Esophagus muscularis mucosa (tissue), 4 donors: ENCODE results near the gene SKAP2. TPM values are rescaled to one million over a fixed set of nuclear protein-coding genes. Genes with fewer than 3 reads are reported as not detected.
A peak's percentile ranks its signal among the peaks of the same experiment; 100 is the strongest.

Experiments used
- DNase-seq: peaks from one replicate; pipeline ENCODE4 v3.0.0-alpha.2; 2017; ENCODE audit errors: extremely low spot score
- H3K27ac ChIP-seq, 4 donors: fragments of 200-600 bp; sonication (generic); replicated peaks in 1 of 4; 1 replicate in 3 of 4; 2 replicates in 1 of 4; pipeline ENCODE4 v1.5.1; 2016 to 2019; ENCODE audit warnings: mild to moderate bottlenecking in 1 of 4
- H3K27me3 ChIP-seq, 4 donors: fragments of 200-600 bp; sonication (generic); one replicate each; pipeline versions ENCODE4 v1.5.1 to v1.6.0; 2016 to 2019
- H3K36me3 ChIP-seq, 4 donors: fragments of 200-600 bp; sonication (generic); one replicate each; pipeline ENCODE4 v1.5.1; 2016 to 2019
- H3K4me1 ChIP-seq, 4 donors: fragments of 200-600 bp; sonication (generic); one replicate each; pipeline ENCODE4 v1.5.1; 2016 to 2019
- H3K4me3 ChIP-seq, 4 donors: fragments of 200-600 bp; sonication (generic); 1 replicate in 2 of 4; 2 replicates in 2 of 4; pipeline ENCODE4 v1.5.1; 2016 to 2019; ENCODE audit warnings: mild to moderate bottlenecking in 4 of 4, moderate library complexity in 1 of 4
- H3K9me3 ChIP-seq, 4 donors: fragments of 200-600 bp; sonication (generic); 1 replicate in 3 of 4; 2 replicates in 1 of 4; pipeline ENCODE4 v1.5.1; 2016 to 2019
- CTCF ChIP-seq, 3 experiments: fragments of 200-600 bp in 2 of 3; fragments of 450-650 bp in 1 of 3; sonication (generic) in 2 of 3; IDR thresholded peaks; one replicate each; pipeline ENCODE4 v1.5.1; 2017 to 2019; ENCODE audit warnings: antibody characterized with exemption in 3 of 3, mild to moderate bottlenecking in 2 of 3, moderate library complexity in 1 of 3
- EP300 ChIP-seq: sonication (generic); formaldehyde crosslinking; IDR thresholded peaks from one replicate; pipeline ENCODE4 v1.6.1; 2017; ENCODE audit warnings: antibody characterized with exemption
- POLR2A ChIP-seq: fragments of 450-650 bp; IDR thresholded peaks from one replicate; pipeline ENCODE4 v1.6.1; 2017; ENCODE audit warnings: antibody characterized with exemption, moderate library complexity, mild to moderate bottlenecking, low read depth
- POLR2AphosphoS5 ChIP-seq, 2 donors: sonication (generic); formaldehyde crosslinking; IDR thresholded peaks; one replicate each; pipeline ENCODE4 v1.6.1; 2017; ENCODE audit warnings: antibody characterized with exemption in 2 of 2
- WGBS: methylation state at CpG from one replicate; pipeline ENCODE4 v1.1.5; 2018; 5-methylcytosine and 5-hydroxymethylcytosine counted together
- intact Hi-C: fragments of 100-400 bp; cut with DNase I; formaldehyde crosslinking; loops from one replicate; pipeline ENCODE4 v1.15.1; 2023
- total RNA-seq, 4 donors: library from RNA; depleted of rRNA; stranded (reverse); fragments of >200 nt; gene quantifications; one replicate each; pipeline versions ENCODE4 v1.1.0 to v1.2.1, GENCODE V29; 2016

Gene SKAP2
- total RNA-seq, 4 donors from 2014 or later: 44.2 to 47.1 (median 45.1) TPM

GRCh38 chr7:26858735-26859134 lies 5.7 kb downstream of the SKAP2 start:
- 80% methylated on average over 3 of the region's 3 CpGs for WGBS
- Histone ChIP-seq H3K4me1 (peaks cover 0 to 77% (median 67%) of the 10 kb centered on the region in 4 donors), H3K9me3 (no peaks in the 10 kb centered on the region), H3K27ac (peak overlapping the region; percentile 76 to 96 (median 84)), H3K4me3 (peak overlapping the region in 3 of 4 donors; percentile 43 to 45 (median 44)), H3K36me3 (no peaks in the 10 kb centered on the region), H3K27me3 (no peaks in the 10 kb centered on the region)
- intact Hi-C loops: loop anchor here (5.0 kb wide), 1 partner anchor 239 kb away; the partner anchor contains the start of gene HOXA1
- no peak for DNase-seq
- no peak for TF ChIP-seq POLR2A
- no peak for TF ChIP-seq CTCF (IDR thresholded peaks at IDR 0.05)
- TF ChIP-seq POLR2AphosphoS5 (IDR thresholded peaks at IDR 0.05): no peak
- TF ChIP-seq EP300: no peak

GRCh38 chr7:26858241-26858715 lies 6.1 kb downstream of the SKAP2 start:
- intact Hi-C loops: loop anchor here (5.0 kb wide), 1 partner anchor 239 kb away; the partner anchor contains the start of gene HOXA1
- 76% methylated on average over 5 of the region's 5 CpGs for WGBS
- Histone ChIP-seq H3K4me3 (peak overlapping the region; percentile 43 to 50 (median 44)), H3K9me3 (no peaks in the 10 kb centered on the region), H3K27me3 (no peaks in the 10 kb centered on the region), H3K4me1 (peaks cover 0 to 76% (median 66%) of the 10 kb centered on the region in 4 donors), H3K36me3 (no peaks in the 10 kb centered on the region), H3K27ac (peak overlapping the region; percentile 76 to 96 (median 84))
- no peak for DNase-seq
- no peak for TF ChIP-seq EP300
- no peak for TF ChIP-seq POLR2AphosphoS5 (IDR thresholded peaks at IDR 0.05)
- no peak for TF ChIP-seq POLR2A
- TF ChIP-seq CTCF (IDR thresholded peaks at IDR 0.05): no peak

GRCh38 chr7:26857506-26858240 lies 6.7 kb downstream of the SKAP2 start:
- Histone ChIP-seq H3K36me3 (peaks cover 0 to 4% (median 0%) of the 10 kb centered on the region in 4 donors), H3K27me3 (no peaks in the 10 kb centered on the region), H3K4me1 (peaks cover 0 to 73% (median 61%) of the 10 kb centered on the region in 4 donors), H3K4me3 (peak overlapping the region; percentile 43 to 50 (median 44)), H3K9me3 (no peaks in the 10 kb centered on the region), H3K27ac (peak overlapping the region; percentile 76 to 96 (median 84))
- intact Hi-C loops: loop anchor here (2.0 to 5.0 kb wide), 2 partner anchors 240 to 285 kb away; partner anchors contain the start of genes HOXA1 and HOXA5
- DNase-seq: no peak
- WGBS: 63% methylated on average over 30 of the region's 34 CpGs
- TF ChIP-seq POLR2A: no peak
- peak; percentile 31 to 40 for TF ChIP-seq POLR2AphosphoS5 (IDR thresholded peaks at IDR 0.05)

GRCh38 chr7:26857170-26857505 lies 7.3 kb downstream of the SKAP2 start:
- Histone ChIP-seq H3K36me3 (peaks cover 0 to 5% (median 0%) of the 10 kb centered on the region in 4 donors), H3K9me3 (no peaks in the 10 kb centered on the region), H3K27ac (peak overlapping the region; percentile 76 to 96 (median 84)), H3K4me3 (peak overlapping the region; percentile 43 to 50 (median 44)), H3K4me1 (peaks cover 0 to 68% (median 56%) of the 10 kb centered on the region in 4 donors), H3K27me3 (no peaks in the 10 kb centered on the region)
- WGBS: 37% methylated on average over 4 of the region's 4 CpGs
- intact Hi-C loops: loop anchor here (2.0 to 5.0 kb wide), 2 partner anchors 240 to 286 kb away; partner anchors contain the start of genes HOXA1 and HOXA5
- DNase-seq: no peak
- TF ChIP-seq EP300: no peak
- TF ChIP-seq CTCF (IDR thresholded peaks at IDR 0.05): no peak
- no peak for TF ChIP-seq POLR2A
- no peak for TF ChIP-seq POLR2AphosphoS5 (IDR thresholded peaks at IDR 0.05)
